HG03457 (cell line): Measurements from ENCODE around the gene SPRTN.

Experiments used
- ATAC-seq: cut with Tn5 transposase; IDR thresholded peaks from one replicate; pipeline ENCODE4 v1.9.1; 2021; ENCODE audit warnings: moderate number of reproducible peaks; ENCODE audit not compliant: unreplicated experiment

The SPRTN gene

GRCh38 chr1:231376101-231376500 is 38.0 kb downstream of the SPRTN start:
- ATAC-seq: no peak

- peak; percentile 67 for ATAC-seq
These were observed 38.9 kb downstream of the SPRTN start for GRCh38 chr1:231376875-231377549.

GRCh38 chr1:231381729-231382128 is 43.6 kb downstream of the SPRTN start:
- no peak for ATAC-seq

- ATAC-seq: no peak
These were observed 44.3 kb downstream of the SPRTN start for GRCh38 chr1:231382426-231382825.

- ATAC-seq: no peak
These were observed 45.2 kb downstream of the SPRTN start for GRCh38 chr1:231383159-231383860.

GRCh38 chr1:231384696-231385415 is 46.8 kb downstream of the SPRTN start:
- no peak for ATAC-seq

GRCh38 chr1:231385416-231385748 is 47.3 kb downstream of the SPRTN start:
- no peak for ATAC-seq

GRCh38 chr1:231386466-231386865 is 48.4 kb downstream of the SPRTN start:
- no peak for ATAC-seq

- no peak for ATAC-seq
These were observed 49.9 kb downstream of the SPRTN start for GRCh38 chr1:231387770-231388669.

GRCh38 chr1:231390071-231390470 is 52.0 kb downstream of the SPRTN start:
- no peak for ATAC-seq

GRCh38 chr1:231392389-231393131 is 54.5 kb downstream of the SPRTN start:
- ATAC-seq: no peak

GRCh38 chr1:231393668-231394067 is 55.6 kb downstream of the SPRTN start:
- ATAC-seq: no peak

GRCh38 chr1:231395076-231395997 is 57.2 kb downstream of the SPRTN start:
- no peak for ATAC-seq

GRCh38 chr1:231395998-231396390 is 57.9 kb downstream of the SPRTN start:
- ATAC-seq: no peak

GRCh38 chr1:231396643-231397042 is 58.5 kb downstream of the SPRTN start:
- ATAC-seq: no peak

GRCh38 chr1:231397886-231398671 is 60.0 kb downstream of the SPRTN start:
- ATAC-seq: no peak

- no peak for ATAC-seq
These were observed 63.4 kb downstream of the SPRTN start for GRCh38 chr1:231401478-231401877.

GRCh38 chr1:231404318-231404717 is 66.2 kb downstream of the SPRTN start:
- ATAC-seq: no peak
